ENCODE measurements around the gene KIF2C.
"Not testable (repeated sequence)": the region's sequence is repeated elsewhere in the genome, so short reads cannot be mapped to it uniquely, and the experiment has no call there.

KIF2C gene

DNA sequence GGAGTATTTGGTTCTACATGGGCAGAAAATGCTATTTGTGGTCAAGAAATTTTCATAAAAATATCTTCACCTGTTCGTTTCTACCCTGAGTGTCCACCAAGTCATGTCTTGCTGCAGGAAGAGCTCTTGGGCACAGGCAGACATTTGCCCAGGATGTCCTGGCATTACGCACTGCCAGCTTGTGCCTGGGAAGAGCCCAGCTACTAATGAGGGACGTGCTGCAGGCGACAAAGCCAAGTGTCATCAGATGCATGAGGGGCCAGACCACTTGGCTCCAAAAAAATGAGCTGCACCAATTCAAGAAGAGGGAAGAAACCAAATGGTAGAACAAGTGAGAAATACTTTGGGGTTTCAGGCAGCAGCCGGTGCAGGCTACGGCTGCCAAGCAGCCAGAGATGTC, 21.5 kb upstream of the KIF2C start:
- no peak for DNase-seq (ENCODE audit: extremely low read depth in 1 of 2, low read depth in 1 of 2)

- DNase-seq (ENCODE audit: extremely low read depth in 1 of 2, low read depth in 1 of 2) = no peak
These were observed 20.3 kb upstream of the KIF2C start for GRCh38 chr1:44719318-44719717.

- DNase-seq (ENCODE audit: extremely low read depth in 1 of 2, low read depth in 1 of 2) = no peak
These were observed 19.4 kb upstream of the KIF2C start for GRCh38 chr1:44720281-44720680.

DNA sequence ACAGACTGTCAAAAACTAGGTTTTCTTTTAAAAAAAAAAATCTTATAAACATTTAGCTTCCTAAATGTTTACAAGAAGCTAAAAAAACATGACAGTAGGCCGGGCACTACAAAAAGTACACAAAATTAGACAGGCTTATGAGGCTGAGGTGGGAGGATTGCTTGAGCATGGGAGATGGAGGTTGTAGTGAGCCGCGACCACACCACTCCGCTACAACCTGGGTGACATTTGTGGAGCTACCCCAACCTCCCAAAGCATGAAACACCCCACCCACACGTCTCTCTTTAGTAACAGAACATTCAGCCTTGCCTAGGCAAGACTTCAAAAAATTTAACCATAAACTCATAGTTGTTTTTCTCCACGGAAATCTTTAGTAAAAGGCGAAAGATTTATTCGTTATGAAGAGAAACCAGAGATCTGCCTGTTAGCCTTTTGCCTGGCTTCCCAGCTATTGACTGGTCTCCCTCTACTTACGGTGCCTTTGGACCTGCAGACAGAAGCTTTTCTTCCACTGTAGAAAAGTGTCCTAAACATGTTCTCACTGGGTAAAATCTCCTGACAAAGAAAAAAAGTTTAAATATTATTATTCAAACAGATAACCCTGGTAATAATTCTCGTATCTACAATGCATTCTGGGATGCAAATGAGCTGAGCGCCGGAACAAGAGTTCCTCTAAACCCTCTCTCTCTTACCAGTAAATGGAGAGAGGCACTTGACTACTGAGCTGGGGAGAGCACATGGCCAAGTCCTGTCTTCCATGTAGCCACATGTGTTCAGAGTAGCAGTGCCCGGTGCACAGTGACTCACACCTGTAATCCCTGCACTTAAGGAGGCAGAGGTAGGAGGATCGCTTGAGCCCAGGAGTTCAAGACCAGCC, 17.9 kb upstream of the KIF2C start:
- peak in 1 of 2 donors; percentile 45 for DNase-seq (ENCODE audit: extremely low read depth in 1 of 2, low read depth in 1 of 2)

GRCh38 chr1:44723064-44723463, 16.6 kb upstream of the KIF2C start:
- DNase-seq (ENCODE audit: extremely low read depth in 1 of 2, low read depth in 1 of 2) = no peak

DNA sequence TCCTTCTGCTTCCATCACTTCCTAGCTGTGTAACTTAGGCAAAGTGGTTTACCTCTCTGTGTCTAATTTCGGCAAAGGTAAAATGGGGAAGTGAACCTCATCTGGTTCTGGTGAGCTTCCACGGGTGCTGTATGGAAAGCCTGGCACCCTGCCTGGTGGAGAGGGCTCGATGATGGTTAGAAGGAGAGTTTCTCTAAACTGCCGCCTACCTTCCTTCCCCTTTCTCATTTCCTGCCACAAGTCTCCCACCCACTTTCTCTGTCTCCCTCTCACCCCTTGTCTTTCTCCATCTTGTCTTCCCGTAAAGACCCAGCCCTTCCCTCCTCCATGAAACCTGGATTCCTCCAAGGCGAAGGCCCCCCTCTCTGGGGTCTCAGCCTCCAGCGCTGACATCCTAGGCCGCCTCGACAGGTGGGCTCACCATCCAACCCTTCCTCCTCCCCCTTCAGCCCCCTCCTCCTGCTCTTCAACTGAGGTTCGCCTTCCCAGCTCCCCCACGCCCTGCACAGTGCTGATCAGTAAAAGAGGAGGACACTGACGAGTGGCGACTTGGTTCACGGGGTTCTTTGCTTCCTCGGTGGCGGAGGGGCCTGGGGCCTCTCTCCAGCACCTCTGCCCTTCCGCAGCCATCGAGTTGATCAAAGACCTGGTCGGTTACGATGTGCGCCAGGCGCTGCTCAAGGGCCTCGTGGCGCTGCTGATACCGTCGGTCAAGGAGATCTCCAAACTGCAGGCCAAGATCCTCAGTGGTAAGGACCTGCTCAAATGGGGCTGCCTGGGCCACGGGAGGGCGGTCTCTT, 15.9 kb upstream of the KIF2C start:
- no peak for DNase-seq (ENCODE audit: extremely low read depth in 1 of 2, low read depth in 1 of 2)

- DNase-seq (ENCODE audit: extremely low read depth in 1 of 2, low read depth in 1 of 2) = no peak
These were observed 15.2 kb upstream of the KIF2C start for GRCh38 chr1:44724296-44724954.

DNA sequence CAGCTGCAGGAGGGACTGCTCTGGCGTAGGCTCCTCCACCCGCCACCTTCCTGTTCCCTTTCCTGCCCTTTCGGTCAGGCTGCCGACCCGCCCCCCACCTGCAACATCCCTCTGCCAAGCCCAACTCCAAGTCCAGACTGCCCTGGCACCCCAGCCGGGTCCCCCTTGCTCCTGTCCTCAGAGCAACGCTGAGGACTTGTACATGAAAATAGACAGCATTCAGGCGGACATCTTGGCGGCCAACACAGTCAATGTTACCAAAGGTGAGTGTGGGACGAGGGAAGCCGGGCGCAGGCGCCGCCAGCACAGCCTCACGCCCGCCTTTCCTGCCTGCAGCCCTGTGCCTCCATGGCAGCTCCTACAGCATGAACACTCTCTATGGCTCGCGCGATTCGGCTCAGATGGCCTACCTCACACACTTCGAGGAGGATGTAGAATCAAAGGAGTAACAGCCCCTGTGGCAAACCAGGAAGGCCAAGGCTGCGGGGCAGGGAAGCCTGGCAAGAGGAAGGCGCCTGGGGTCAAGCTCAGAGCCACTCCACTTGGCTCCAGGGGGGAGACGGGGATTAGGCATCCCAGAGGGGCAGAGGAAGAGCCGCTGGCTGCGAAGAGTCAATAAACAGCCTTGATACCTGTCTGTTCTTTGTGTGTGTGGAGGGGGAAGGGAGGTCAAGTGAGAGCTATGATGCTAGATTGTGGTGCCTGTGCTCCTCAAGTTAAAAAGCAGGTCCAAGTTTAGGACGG, 14.5 kb upstream of the KIF2C start:
- no peak for DNase-seq (ENCODE audit: extremely low read depth in 1 of 2, low read depth in 1 of 2)

DNA sequence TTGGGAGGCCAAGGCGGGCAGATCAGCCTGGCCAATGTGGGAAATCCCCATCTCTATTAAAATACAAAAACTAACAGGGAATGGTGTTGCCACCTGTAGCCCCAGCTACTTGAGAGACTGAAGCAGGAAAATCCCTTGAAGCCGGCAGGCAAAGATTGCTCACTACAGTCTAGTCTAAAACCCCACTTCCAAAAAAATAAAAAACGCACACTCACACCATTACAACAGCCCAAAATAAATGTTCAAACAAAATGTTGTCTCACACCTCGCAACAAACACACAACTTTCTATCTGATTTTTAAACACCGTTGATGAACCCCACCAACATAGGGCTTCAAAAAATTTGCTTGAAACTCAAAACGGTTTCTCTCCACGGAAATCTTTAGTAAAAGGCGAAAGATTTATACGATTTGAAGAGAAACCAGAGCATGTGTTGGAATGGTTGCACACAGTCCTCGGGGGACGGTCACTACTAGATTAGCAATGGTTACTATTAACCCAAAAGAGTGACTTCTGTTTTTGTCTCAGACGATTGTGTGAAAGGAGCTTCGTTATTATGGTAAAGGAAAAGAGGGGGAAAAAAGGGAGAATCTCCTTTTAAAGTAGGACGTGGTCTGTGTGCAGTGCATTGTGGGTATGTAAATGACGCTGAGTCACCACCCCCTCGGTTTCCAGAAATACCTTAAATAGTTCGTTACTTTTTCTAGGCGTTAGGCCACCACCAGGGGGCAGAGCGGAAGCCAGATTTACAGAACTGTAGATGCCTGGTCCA, 8.7 kb upstream of the KIF2C start, which contains the start of gene RNU5D-1:
Gene RNU5D-1 (minus strand): TSS at position 430 of the 772 bp plus-strand sequence.
- DNase-seq (ENCODE audit: extremely low read depth in 1 of 2, low read depth in 1 of 2) = peak; percentile 89 to 90

- DNase-seq (ENCODE audit: extremely low read depth in 1 of 2, low read depth in 1 of 2) = no peak
These were observed 6.3 kb upstream of the KIF2C start for GRCh38 chr1:44733365-44733764.

- no peak for DNase-seq (ENCODE audit: extremely low read depth in 1 of 2, low read depth in 1 of 2)
These were observed 5.9 kb upstream of the KIF2C start for GRCh38 chr1:44733784-44734183.

GRCh38 chr1:44735992-44736391, 3.6 kb upstream of the KIF2C start:
- no peak for DNase-seq (ENCODE audit: extremely low read depth in 1 of 2, low read depth in 1 of 2)

DNA sequence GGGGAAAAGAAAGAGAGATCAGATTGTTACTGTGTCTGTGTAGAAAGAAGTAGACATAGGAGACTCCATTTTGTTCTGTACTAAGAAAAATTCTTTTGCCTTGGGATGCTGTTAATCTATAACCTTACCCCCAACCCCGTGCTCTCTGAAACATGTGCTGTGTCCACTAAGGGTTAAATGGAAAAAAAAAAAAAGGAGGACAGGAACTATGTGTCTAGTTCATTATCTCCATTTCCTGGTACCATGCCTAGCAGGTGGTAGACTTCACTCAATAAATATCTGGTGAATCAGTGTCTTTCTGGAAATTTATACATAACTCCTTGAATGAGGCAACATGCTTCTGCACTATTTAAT, 707 bp upstream of the KIF2C start:
- not testable (repeated sequence) for DNase-seq (ENCODE audit: extremely low read depth in 1 of 2, low read depth in 1 of 2)

GRCh38 chr1:44740179-44740617, 561 bp downstream of the KIF2C start:
- DNase-seq (ENCODE audit: extremely low read depth in 1 of 2, low read depth in 1 of 2) = no peak

GRCh38 chr1:44743211-44743610, 3.6 kb downstream of the KIF2C start:
- DNase-seq (ENCODE audit: extremely low read depth in 1 of 2, low read depth in 1 of 2) = no peak

- no peak for DNase-seq (ENCODE audit: extremely low read depth in 1 of 2, low read depth in 1 of 2)
These were observed 8.2 kb downstream of the KIF2C start for GRCh38 chr1:44747878-44748277.

DNA sequence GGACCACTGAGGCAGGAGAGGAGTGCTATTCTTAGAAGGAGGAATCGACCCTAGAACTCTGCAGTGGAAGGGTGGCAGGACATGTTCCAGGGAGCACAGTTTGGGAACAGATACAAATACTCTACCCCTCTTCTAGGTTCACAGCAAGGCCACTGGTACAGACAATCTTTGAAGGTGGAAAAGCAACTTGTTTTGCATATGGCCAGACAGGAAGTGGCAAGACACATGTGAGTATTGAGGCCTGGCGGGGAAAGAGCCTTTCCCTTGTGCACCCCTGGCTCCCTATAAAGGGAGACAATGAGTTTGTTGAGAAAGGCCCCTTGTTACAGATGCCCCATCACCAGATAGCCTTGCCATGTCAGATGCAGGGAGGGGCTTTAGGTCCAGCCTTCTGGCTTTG, 17.8 kb downstream of the KIF2C start:
- no peak for DNase-seq (ENCODE audit: extremely low read depth in 1 of 2, low read depth in 1 of 2)

DNA sequence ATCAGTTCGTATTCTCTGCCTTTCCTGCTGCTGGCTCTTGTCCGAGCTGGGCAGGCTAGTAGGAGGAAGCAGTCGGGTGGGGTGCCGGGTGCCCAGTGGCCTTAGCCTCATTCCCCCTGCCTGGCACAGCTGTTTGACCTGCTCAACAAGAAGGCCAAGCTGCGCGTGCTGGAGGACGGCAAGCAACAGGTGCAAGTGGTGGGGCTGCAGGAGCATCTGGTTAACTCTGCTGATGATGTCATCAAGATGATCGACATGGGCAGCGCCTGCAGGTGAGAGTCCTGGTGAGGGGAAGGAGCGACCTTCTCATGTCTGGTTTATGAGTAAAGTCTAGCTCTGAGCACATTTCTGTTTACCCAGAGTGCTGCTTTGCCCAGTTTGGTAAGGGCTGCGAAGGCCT, 19.4 kb downstream of the KIF2C start:
- no peak for DNase-seq (ENCODE audit: extremely low read depth in 1 of 2, low read depth in 1 of 2)

- DNase-seq (ENCODE audit: extremely low read depth in 1 of 2, low read depth in 1 of 2) = no peak
These were observed 21.2 kb downstream of the KIF2C start for GRCh38 chr1:44760876-44761275.

DNA sequence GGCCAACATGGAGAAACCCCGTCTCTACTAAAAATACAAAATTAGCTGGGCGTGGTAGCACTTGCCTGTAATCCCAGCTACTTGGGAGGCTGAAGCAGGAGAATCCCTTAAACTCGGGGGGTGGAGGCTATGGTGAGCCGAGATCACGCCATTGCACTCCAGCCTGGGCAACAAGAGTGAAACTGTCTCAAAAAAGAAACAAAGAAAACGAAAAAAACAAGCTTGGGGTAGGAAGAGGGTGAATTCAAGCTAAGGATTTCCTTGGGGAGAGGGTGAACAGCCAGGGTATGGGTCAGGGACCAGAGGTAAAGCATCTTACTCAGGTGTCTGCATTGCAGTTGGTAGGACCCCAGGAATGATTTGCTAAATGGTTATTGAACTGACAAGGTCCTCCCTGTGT, 26.8 kb downstream of the KIF2C start:
- not testable (repeated sequence) for DNase-seq (ENCODE audit: extremely low read depth in 1 of 2, low read depth in 1 of 2)
